GM21528 (cell line): ENCODE data around the gene CPNE7.

Source experiments
- ATAC-seq: cut with Tn5 transposase; IDR thresholded peaks from one replicate; pipeline ENCODE4 v1.9.1; 2021; ENCODE audit warnings: mild to moderate bottlenecking, moderate library complexity; ENCODE audit not compliant: unreplicated experiment, low FRiP score

Gene CPNE7

GRCh38 chr16:89548344-89549006 is 27.1 kb upstream of the CPNE7 start:
- ATAC-seq, result no peak

GRCh38 chr16:89549007-89549700 is 26.4 kb upstream of the CPNE7 start:
- no peak for ATAC-seq

- ATAC-seq, result no peak
Observed at GRCh38 chr16:89550421-89551007, 25.0 kb upstream of the CPNE7 start.

- ATAC-seq, result no peak
Observed at GRCh38 chr16:89552329-89552728, 23.2 kb upstream of the CPNE7 start.

- ATAC-seq, result no peak
Observed at GRCh38 chr16:89552913-89553312, 22.6 kb upstream of the CPNE7 start.

GRCh38 chr16:89553733-89554132 is 21.8 kb upstream of the CPNE7 start:
- ATAC-seq, result no peak

GRCh38 chr16:89554343-89554742 is 21.2 kb upstream of the CPNE7 start:
- no peak for ATAC-seq

GRCh38 chr16:89555265-89555664 is 20.3 kb upstream of the CPNE7 start:
- ATAC-seq, result no peak

GRCh38 chr16:89555780-89556179 is 19.8 kb upstream of the CPNE7 start:
- ATAC-seq, result no peak

GRCh38 chr16:89556750-89557689 is 18.5 kb upstream of the CPNE7 start:
- no peak for ATAC-seq

GRCh38 chr16:89557690-89558490 is 17.7 kb upstream of the CPNE7 start:
- ATAC-seq, result no peak

- peak; percentile 81 for ATAC-seq
Observed at GRCh38 chr16:89560378-89561141, 15.0 kb upstream of the CPNE7 start, which contains the start of gene RPL13. Gene RPL13, plus strand, starts transcription at chr16:89560682. Its CDS starts 278 bp downstream, at chr16:89560960.

GRCh38 chr16:89561142-89561883 is 14.2 kb upstream of the CPNE7 start:
- ATAC-seq, result no peak

- no peak for ATAC-seq
Observed at GRCh38 chr16:89561884-89562599, 13.5 kb upstream of the CPNE7 start.

GRCh38 chr16:89562939-89563338 is 12.6 kb upstream of the CPNE7 start:
- ATAC-seq, result no peak

- ATAC-seq, result no peak
Observed at GRCh38 chr16:89563639-89564392, 11.7 kb upstream of the CPNE7 start.
